Measurements from ENCODE around the gene ZNF143. TPM values are rescaled to one million over a fixed set of nuclear protein-coding genes. Genes with fewer than 3 reads are reported as not detected.

ZNF143 gene
- total RNA-seq, 1 experiment from 2014 or later: 30.2 TPM

- no peak for ATAC-seq
- intact Hi-C loops (cut with micrococcal nuclease; ENCODE audit: unreplicated experiment): no loop called here
- in situ Hi-C loops (cut with HindIII; ENCODE audit: low pct_unique_long_range_greater_than_20kb, low sequenced_read_pairs): no loop called here
- no peak for TF ChIP-seq SIN3A (IDR thresholded peaks at IDR 0.05; ENCODE audit: borderline replicate concordance, insufficient read depth, low read depth, low read length)
- TF ChIP-seq, protein P1, sequence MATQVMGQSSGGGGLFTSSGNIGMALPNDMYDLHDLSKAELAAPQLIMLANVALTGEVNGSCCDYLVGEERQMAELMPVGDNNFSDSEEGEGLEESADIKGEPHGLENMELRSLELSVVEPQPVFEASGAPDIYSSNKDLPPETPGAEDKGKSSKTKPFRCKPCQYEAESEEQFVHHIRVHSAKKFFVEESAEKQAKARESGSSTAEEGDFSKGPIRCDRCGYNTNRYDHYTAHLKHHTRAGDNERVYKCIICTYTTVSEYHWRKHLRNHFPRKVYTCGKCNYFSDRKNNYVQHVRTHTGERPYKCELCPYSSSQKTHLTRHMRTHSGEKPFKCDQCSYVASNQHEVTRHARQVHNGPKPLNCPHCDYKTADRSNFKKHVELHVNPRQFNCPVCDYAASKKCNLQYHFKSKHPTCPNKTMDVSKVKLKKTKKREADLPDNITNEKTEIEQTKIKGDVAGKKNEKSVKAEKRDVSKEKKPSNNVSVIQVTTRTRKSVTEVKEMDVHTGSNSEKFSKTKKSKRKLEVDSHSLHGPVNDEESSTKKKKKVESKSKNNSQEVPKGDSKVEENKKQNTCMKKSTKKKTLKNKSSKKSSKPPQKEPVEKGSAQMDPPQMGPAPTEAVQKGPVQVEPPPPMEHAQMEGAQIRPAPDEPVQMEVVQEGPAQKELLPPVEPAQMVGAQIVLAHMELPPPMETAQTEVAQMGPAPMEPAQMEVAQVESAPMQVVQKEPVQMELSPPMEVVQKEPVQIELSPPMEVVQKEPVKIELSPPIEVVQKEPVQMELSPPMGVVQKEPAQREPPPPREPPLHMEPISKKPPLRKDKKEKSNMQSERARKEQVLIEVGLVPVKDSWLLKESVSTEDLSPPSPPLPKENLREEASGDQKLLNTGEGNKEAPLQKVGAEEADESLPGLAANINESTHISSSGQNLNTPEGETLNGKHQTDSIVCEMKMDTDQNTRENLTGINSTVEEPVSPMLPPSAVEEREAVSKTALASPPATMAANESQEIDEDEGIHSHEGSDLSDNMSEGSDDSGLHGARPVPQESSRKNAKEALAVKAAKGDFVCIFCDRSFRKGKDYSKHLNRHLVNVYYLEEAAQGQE (IDR thresholded peaks at IDR 0.05; ENCODE audit: insufficient read depth in 1 of 2, low read depth in 2 of 2, low read length in 1 of 2): no peak
- TF ChIP-seq POLR2AphosphoS5 (IDR thresholded peaks at IDR 0.05; ENCODE audit: low read depth, low read length): no peak
- TF ChIP-seq TCF7L2 (IDR thresholded peaks at IDR 0.05; ENCODE audit: low read depth, low read length): no peak
- TF ChIP-seq, protein P2, sequence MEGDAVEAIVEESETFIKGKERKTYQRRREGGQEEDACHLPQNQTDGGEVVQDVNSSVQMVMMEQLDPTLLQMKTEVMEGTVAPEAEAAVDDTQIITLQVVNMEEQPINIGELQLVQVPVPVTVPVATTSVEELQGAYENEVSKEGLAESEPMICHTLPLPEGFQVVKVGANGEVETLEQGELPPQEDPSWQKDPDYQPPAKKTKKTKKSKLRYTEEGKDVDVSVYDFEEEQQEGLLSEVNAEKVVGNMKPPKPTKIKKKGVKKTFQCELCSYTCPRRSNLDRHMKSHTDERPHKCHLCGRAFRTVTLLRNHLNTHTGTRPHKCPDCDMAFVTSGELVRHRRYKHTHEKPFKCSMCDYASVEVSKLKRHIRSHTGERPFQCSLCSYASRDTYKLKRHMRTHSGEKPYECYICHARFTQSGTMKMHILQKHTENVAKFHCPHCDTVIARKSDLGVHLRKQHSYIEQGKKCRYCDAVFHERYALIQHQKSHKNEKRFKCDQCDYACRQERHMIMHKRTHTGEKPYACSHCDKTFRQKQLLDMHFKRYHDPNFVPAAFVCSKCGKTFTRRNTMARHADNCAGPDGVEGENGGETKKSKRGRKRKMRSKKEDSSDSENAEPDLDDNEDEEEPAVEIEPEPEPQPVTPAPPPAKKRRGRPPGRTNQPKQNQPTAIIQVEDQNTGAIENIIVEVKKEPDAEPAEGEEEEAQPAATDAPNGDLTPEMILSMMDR (IDR thresholded peaks at IDR 0.05): no peak
- H3K27ac ChIP-seq (ENCODE audit: low read length): peak overlapping the region; percentile 32; the same call in 1 of the 2 replicates
- H3K9me3 ChIP-seq (ENCODE audit: control insufficient read depth, insufficient read depth, low read depth, low read length): no peaks in the 10 kb centered on the region
- POLR2A ChIA-PET: interaction anchor here (0.7 kb wide), 2 partner anchors 21 to 1484 kb away, joined by 3 read pairs; no protein-coding TSS in a partner anchor
- no peak for DNase-seq (ENCODE audit: low read depth, low spot score)
- H3K4me1 ChIP-seq (ENCODE audit: control insufficient read depth, insufficient read depth, low read length): peaks cover 36% of the 10 kb centered on the region
- CTCF ChIA-PET: interaction anchor here (0.6 to 0.7 kb wide), 2 partner anchors 85 to 265 kb away, joined by 3 to 5 read pairs; no protein-coding TSS in a partner anchor
- H3K4me3 ChIP-seq (ENCODE audit: low read depth in 2 of 2, low read length in 2 of 2): no peak overlapping the region
- no peaks in the 10 kb centered on the region for H3K27me3 ChIP-seq (ENCODE audit: control insufficient read depth, insufficient read depth, low read length)
- no peaks in the 10 kb centered on the region; the same call in 1 of the 2 replicates for H3K36me3 ChIP-seq (ENCODE audit: control insufficient read depth, insufficient read depth, low read length)
- no TSS peak for BruUV-seq (replicated peaks)
Measured at GRCh38 chr11:9528136-9528501, 67.3 kb downstream of the ZNF143 start.

DNA sequence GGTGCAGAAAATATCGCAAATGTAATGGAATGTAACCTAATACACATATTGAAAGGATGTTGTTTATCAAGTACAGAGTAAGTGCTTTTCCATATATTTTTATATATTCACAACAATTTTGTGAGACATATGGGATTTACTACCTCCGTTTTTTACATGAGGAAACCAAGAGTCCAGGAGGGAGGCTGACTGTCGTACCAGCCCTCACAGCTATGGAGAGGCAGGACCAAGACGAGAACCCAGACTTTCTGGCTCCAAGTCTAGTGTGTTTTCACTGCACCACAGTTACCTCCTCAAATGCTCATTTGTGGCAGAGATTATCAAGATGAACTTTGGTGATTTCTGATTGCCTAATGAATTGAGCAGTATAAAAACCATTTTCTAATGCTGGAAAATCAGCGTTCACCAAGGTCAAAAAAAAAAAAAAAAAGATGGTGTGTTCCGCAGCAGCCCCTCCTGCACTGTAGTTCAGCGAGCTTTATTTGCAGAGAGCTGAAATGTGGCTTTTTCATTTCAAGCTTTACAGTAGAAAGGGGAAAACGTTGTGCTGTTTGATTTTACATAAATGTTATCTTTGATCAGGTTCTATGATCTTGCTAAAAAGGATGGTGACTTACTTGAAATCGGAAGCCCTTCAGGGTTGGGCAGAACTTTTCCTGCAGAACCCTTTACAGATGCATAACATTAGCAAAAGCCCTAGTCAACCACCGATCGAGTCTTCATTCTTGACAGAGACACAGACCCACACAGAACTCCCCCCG is 67.9 kb downstream of the ZNF143 start:
- TF ChIP-seq, protein P1 (IDR thresholded peaks at IDR 0.05; ENCODE audit: insufficient read depth in 1 of 2, low read depth in 2 of 2, low read length in 1 of 2): no peak
- no peak for TF ChIP-seq POLR2AphosphoS5 (IDR thresholded peaks at IDR 0.05; ENCODE audit: low read depth, low read length)
- TF ChIP-seq, protein P2 (IDR thresholded peaks at IDR 0.05): no peak
- no peak for TF ChIP-seq TCF7L2 (IDR thresholded peaks at IDR 0.05; ENCODE audit: low read depth, low read length)
- TF ChIP-seq SIN3A (IDR thresholded peaks at IDR 0.05; ENCODE audit: borderline replicate concordance, insufficient read depth, low read depth, low read length): no peak
- BruUV-seq (replicated peaks): no TSS peak
- Histone ChIP-seq H3K4me1 (ENCODE audit: control insufficient read depth, insufficient read depth, low read length) (peaks cover 41% of the 10 kb centered on the region), H3K36me3 (ENCODE audit: control insufficient read depth, insufficient read depth, low read length) (no peaks in the 10 kb centered on the region; the same call in 1 of the 2 replicates), H3K4me3 (ENCODE audit: low read depth in 2 of 2, low read length in 2 of 2) (peak overlapping the region in 1 of 2 experiments; percentile 25; a peak in 2 of 4 replicates), H3K27ac (ENCODE audit: low read length) (peak overlapping the region; percentile 55), H3K9me3 (ENCODE audit: control insufficient read depth, insufficient read depth, low read depth, low read length) (no peaks in the 10 kb centered on the region), H3K27me3 (ENCODE audit: control insufficient read depth, insufficient read depth, low read length) (no peaks in the 10 kb centered on the region)
- ATAC-seq (0 out of 2 replicates have a peak, but pooled peaks have one; percentile 40), DNase-seq (ENCODE audit: low read depth, low spot score) (no peak)
- intact Hi-C loops (cut with micrococcal nuclease; ENCODE audit: unreplicated experiment): no loop called here
- ChIA-PET CTCF (interaction anchor here (0.6 to 0.7 kb wide), 3 partner anchors 85 to 513 kb away, joined by 3 to 7 read pairs (median 5); no protein-coding TSS in a partner anchor), POLR2A (interaction anchor here (0.6 to 0.7 kb wide), 3 partner anchors 20 to 1056 kb away, joined by 3 to 8 read pairs (median 5); no protein-coding TSS in a partner anchor)
- in situ Hi-C loops (cut with HindIII; ENCODE audit: low pct_unique_long_range_greater_than_20kb, low sequenced_read_pairs): no loop called here

Data from Panc1 (cell line).